HG02938 (cell line): Measurements from ENCODE around the gene NT5M.
A peak's percentile ranks its signal among the peaks of the same experiment; 100 is the strongest.
"Not testable (repeated sequence)": the region's sequence is repeated elsewhere in the genome, so short reads cannot be mapped to it uniquely, and the experiment has no call there.

Source experiments
- ATAC-seq: cut with Tn5 transposase; IDR thresholded peaks from one replicate; pipeline ENCODE4 v1.9.1; 2021; ENCODE audit warnings: mild to moderate bottlenecking, moderate library complexity; ENCODE audit not compliant: unreplicated experiment

The NT5M gene

DNA sequence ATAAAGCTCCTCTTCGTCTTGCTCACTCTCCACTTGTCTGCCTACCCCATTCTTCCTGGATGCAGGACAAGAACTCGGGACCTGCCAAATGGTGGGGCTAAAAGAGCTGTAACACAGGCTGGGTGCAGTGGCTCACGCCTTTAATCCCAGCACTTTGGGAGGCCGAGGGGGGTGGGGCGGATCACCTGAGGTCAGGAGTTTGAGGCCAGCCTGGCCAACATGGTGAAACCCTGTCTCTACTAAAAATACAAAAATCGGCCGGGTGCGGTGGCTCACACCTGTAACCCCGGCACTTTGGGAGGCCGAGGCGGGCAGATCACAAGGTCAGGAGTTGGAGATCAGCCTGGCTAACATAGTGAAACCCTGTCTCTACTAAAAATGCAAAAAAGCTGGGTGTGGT, 1.5 kb upstream of the NT5M start:
- not testable (repeated sequence) for ATAC-seq

DNA sequence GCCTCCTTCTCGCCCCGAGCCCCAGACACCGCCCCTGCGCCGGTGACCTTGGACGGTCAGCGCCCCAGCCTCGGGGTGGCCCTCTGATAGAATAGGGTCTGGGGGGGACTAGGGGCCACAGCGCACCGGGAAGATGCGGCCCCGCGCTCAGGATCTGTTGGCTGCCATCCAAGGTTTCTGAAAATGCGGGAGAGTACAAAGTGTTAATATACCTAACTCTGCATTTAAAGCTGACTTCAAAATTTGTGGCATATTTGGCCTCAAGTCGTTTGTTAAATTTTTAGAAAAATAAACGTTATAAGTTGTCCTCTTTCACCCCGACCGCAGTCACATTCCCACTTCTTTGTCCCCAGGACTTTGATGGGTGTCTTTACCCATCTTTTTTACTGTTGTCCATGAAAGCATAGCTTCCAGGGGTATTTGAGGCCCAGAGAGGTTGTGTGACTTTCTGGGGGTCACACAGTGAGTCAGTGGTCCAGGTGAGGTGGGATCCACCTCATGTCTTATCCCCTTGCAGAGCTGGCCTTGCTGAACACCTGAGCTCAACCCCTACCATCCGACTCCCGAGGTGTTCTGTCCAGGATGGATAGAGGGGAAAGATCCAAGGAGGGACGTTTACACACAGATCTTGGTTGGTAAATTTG, 796 bp downstream of the NT5M start:
- no peak for ATAC-seq

DNA sequence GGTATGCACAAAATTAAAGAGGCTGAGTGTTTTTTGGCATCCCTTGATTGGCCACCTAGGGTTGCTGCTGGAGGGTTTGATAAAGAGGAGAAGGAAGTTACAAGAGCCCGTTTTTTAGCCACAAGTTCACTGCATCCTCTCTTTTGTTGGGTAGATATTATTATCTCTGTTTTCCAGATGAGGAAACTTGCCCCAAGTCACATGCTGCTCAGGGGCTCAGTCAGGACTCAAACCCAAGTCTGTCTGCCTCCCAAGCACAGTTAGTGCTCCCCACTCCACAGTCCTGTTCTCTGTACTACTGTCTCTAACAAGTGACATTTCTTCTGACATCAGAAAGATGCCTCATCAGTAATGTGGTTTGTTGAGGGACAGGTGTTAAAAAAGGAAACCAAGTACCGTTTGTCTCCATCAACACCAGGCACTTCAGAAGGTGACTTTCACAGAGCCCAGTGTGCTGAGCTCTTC, 1.4 kb downstream of the NT5M start:
- ATAC-seq: no peak

DNA sequence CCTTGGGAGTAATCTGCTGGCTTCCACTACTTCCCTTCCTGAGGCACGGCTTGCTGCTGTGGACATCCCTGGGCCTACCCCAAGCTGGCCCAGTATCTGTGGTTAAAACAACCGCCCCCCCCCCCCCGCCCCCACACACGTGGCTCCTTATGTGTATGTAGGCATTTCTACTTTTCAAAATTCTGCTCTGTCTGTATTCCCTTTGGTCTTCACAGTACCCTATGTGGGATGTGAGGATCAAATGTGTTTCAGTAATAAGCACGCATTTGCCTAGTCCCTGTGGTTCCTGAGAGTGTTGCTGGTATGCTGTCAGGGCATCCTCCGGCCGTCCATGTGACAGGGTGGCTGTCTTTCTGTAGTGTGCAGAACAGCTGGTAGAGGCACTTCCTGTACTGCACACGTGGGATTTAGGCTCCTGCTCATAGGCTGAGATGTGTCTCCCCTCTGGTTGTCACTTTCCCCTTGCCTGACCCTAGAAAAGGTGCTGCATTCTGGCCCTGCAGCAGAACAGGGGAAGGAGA, 2.2 kb downstream of the NT5M start:
- peak; percentile 69 for ATAC-seq

DNA sequence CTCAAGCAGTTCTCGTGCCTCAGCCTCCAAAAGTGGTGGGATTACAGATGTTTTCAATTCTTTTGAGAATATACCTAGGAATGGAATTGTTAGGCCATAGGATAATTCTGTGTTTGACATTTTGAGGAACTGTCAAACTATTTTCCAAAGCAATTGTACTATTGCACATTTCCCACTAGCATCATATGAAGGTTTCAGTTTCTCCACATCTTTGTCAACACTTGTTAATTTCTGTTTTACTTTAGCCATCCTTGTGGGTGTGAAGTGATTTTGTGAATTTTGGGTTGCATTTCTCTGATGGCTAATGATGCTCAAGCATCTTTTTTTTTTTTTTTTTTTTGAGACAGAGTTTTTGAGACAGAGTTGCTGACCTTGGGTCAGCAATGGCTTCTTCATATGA, 6.2 kb downstream of the NT5M start:
- no peak for ATAC-seq

GRCh38 chr17:17313350-17313991, 10.3 kb downstream of the NT5M start:
- no peak for ATAC-seq

GRCh38 chr17:17314501-17315071, 11.4 kb downstream of the NT5M start:
- no peak for ATAC-seq

- no peak for ATAC-seq
Measured at GRCh38 chr17:17315142-17315821, 12.1 kb downstream of the NT5M start.

DNA sequence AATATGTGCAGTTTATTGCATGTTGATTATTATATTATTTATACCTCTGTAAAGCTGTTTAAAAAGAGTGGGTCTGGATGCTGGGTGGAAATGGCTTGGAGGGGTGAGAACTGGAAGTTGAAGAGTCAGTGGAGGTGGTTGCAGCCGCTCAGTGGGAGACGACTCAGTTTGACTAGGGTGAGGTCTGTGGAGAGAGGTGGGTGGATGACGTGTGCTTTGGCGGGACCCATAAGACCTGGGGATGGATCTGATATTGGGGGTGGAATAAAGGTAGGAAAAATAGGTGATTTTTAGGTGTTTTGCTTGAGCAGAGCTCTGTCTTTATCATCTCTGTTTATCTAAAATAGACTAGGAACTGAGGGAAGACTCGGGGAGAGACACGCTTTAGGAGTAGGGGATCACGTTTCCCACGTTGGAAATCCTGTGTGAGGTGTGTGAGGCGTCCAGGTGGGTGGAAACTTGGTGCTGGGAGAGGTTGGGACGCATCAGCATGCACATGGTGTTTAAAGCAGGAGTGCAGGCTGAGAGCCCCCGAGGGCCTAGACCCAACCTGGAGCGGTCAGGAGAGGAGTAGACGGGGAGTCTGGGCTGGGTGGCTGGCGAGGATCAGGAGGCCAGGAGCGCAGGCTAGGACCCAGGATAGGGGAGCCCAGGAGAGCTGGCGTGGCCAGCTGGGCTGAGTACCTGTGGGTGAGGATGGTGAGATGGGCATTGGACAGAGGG, 17.2 kb downstream of the NT5M start:
- ATAC-seq: no peak

GRCh38 chr17:17320911-17321220, 17.7 kb downstream of the NT5M start:
- no peak for ATAC-seq

- ATAC-seq: no peak
Measured at GRCh38 chr17:17321356-17322025, 18.3 kb downstream of the NT5M start.

GRCh38 chr17:17322516-17323510, 19.6 kb downstream of the NT5M start:
- ATAC-seq: no peak

DNA sequence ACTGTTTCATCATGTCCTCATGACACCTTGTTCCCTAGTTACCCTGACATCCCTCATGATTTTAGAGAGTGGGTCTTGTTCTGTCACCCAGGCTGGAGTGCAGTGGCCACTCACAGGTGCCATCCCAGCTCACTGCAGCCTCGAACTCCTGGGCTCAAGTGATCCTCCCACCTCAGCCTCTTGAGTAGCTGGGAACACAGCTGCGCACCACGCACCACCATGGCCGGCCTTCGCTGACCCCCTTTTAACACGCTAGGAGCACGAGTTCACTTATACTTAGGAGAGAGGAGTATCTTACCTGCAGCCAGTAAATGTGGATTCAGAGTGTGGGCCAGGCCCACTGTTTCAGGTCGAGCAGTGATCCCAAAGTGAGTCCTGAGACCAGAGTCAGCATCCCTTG, 21.4 kb downstream of the NT5M start:
- no peak for ATAC-seq

- no peak for ATAC-seq
Measured at GRCh38 chr17:17325228-17325627, 22.1 kb downstream of the NT5M start.

DNA sequence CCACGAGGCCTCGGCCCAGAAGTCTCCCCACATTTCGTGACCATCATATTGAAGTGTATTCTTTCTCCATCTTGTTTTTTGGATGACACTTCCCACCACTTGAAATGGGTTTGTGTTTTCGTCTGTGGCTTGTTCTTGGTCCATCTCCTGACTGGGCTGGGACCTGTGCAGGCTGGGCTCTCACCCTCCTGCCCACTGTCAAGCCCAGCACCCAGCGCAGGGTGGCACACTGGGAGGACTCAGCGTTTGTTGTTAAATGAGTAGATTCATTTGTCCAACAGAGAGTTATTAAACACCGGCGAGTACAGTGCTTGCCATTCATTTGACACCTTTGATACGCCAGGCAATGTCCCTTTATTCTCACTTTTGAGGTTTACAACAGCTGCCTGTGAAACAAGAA, 22.6 kb downstream of the NT5M start:
- no peak for ATAC-seq

- no peak for ATAC-seq
Measured at GRCh38 chr17:17326275-17326875, 23.2 kb downstream of the NT5M start.

- ATAC-seq: no peak
Measured at GRCh38 chr17:17328251-17328650, 25.1 kb downstream of the NT5M start.

- ATAC-seq: no peak
Measured at GRCh38 chr17:17341452-17341851, 38.3 kb downstream of the NT5M start.
